Panc1 (cell line): ENCODE data around the gene TMEM130. TPM values are rescaled to one million over a fixed set of nuclear protein-coding genes. Genes with fewer than 3 reads are reported as not detected.

Experiments used
- ATAC-seq: fragments of 200-7000 bp; cut with Tn5 transposase; 2 replicates; pipeline ENCODE4 v1.9.1; 2020; ENCODE audit warnings: mild to moderate bottlenecking, moderate library complexity
- BruUV-seq: library from RNA; stranded (reverse); fragments of 400-500 nt; replicated peaks from 2 replicates; lab custom pipeline; 2021; lab: Mats Ljungman, UMichigan
- CTCF ChIA-PET: fragments of 300-600 bp; sonication (Branson Sonifier 250); formaldehyde crosslinking; loops from one replicate; lab custom pipeline; 2022; ENCODE audit warnings: antibody characterized with exemption; lab: Charles Lee
- POLR2A ChIA-PET: fragments of 300-600 bp; sonication (Branson Sonifier 250); formaldehyde crosslinking; loops from one replicate; lab custom pipeline; 2022; ENCODE audit warnings: antibody characterized with exemption; lab: Charles Lee
- DNase-seq: peaks from one replicate; pipeline ENCODE4 v3.0.0-alpha.2; 2010; ENCODE audit warnings: low read depth, low spot score
- H3K27ac ChIP-seq: 2 replicates; pipeline ENCODE4 v1.5.1; 2011; ENCODE audit warnings: mild to moderate bottlenecking, low read length, inconsistent platforms
- H3K27me3 ChIP-seq: fragments of 200-500 bp; sonication (Bioruptor generic); 2 replicates; pipeline ENCODE4 v1.6.0; 2014; ENCODE audit warnings: low read length, inconsistent platforms; ENCODE audit not compliant: control insufficient read depth, insufficient read depth
- H3K36me3 ChIP-seq: fragments of 200-500 bp; sonication (Bioruptor generic); 2 replicates; pipeline ENCODE4 v1.5.1; 2014; ENCODE audit warnings: inconsistent platforms, mild to moderate bottlenecking, low read length, moderate library complexity; ENCODE audit not compliant: control insufficient read depth, insufficient read depth
- H3K4me1 ChIP-seq: 2 replicates; pipeline ENCODE4 v1.5.1; 2011; ENCODE audit warnings: inconsistent platforms, mild to moderate bottlenecking, low read length, moderate library complexity; ENCODE audit not compliant: control insufficient read depth, insufficient read depth
- H3K4me3 ChIP-seq, 2 experiments: 2 replicates each; pipeline ENCODE4 v1.5.1; 2011 to 2012; ENCODE audit warnings: low read depth in 2 of 2, low read length in 2 of 2, mild to moderate bottlenecking in 2 of 2, inconsistent platforms in 1 of 2, moderate library complexity in 1 of 2
- H3K9me3 ChIP-seq: fragments of 200-500 bp; sonication (Bioruptor generic); 2 replicates; pipeline ENCODE4 v1.5.1; 2014; ENCODE audit warnings: low read depth, mild to moderate bottlenecking, inconsistent platforms, low read length, moderate library complexity; ENCODE audit not compliant: control insufficient read depth, insufficient read depth
- POLR2AphosphoS5 ChIP-seq: IDR thresholded peaks from 2 replicates; pipeline ENCODE4 v1.6.1; 2012; ENCODE audit warnings: mild to moderate bottlenecking, low read depth, low read length, moderate library complexity
- SIN3A ChIP-seq: IDR thresholded peaks from 2 replicates; pipeline ENCODE4 v1.6.1; 2012; ENCODE audit warnings: low read depth, mild to moderate bottlenecking, low read length, moderate library complexity, borderline replicate concordance; ENCODE audit not compliant: insufficient read depth
- TCF7L2 ChIP-seq: IDR thresholded peaks from 2 replicates; pipeline ENCODE4 v1.6.1; 2011; ENCODE audit warnings: mild to moderate bottlenecking, low read depth, low read length, inconsistent platforms
- in situ Hi-C: cut with HindIII; loops from 2 replicates; pipeline ENCODE4 v1.10.0; 2016; ENCODE audit warnings: low sequenced_read_pairs, low pct_unique_long_range_greater_than_20kb
- intact Hi-C: fragments of 100-400 bp; cut with micrococcal nuclease; formaldehyde crosslinking; loops from one replicate; pipeline ENCODE4 v1.10.0; 2022; ENCODE audit not compliant: unreplicated experiment
- total RNA-seq: library from RNA; stranded (reverse); gene quantifications from one replicate; pipeline ENCODE4 v1.2.1, GENCODE V29; 2021; ENCODE audit not compliant: unreplicated experiment
- TF ChIP-seq, protein P1 (sequence below), 2 experiments: IDR thresholded peaks; 2 replicates each; pipeline ENCODE4 v1.6.1; 2011 to 2012; ENCODE audit warnings: low read depth in 2 of 2, control low read depth in 1 of 2, low read length in 1 of 2, mild to moderate bottlenecking in 1 of 2, moderate library complexity in 1 of 2; ENCODE audit not compliant: insufficient read depth in 1 of 2
- TF ChIP-seq, protein P2 (sequence below): fragments of 450-650 bp; IDR thresholded peaks from 2 replicates; pipeline ENCODE4 v1.5.1; 2017; ENCODE audit warnings: mild to moderate bottlenecking

Gene TMEM130
- total RNA-seq, 1 experiment from 2014 or later, result 0.41 TPM

DNA sequence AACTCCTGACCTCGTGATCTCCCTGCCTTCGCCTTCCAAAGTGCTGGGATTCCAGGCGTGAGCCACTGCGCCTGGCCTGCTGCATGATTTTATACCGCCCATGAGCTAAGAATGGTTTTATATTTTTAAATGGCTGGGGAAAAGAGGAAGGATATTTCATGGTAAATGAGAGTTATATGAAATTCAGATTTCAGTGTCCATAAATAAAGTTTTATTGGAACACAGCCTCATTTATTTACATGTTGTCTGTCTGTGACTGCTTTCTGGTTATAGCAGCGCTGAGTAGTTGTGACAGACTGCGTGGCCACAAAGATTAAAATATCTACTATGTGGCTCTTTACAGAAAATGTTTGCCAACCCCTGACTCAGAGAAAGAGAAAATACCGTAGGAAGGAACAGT, 10.7 kb upstream of the TMEM130 start:
- in situ Hi-C loops, result no loop called here
- Histone ChIP-seq H3K27me3 (no peaks in the 10 kb centered on the region), H3K4me1 (0 out of 2 replicates have a peak, but pooled peaks cover 4% of the 10 kb centered on the region), H3K9me3 (no peaks in the 10 kb centered on the region), H3K4me3 (no peak overlapping the region), H3K36me3 (peaks cover 6% of the 10 kb centered on the region; the same call in 1 of the 2 replicates), H3K27ac (no peak overlapping the region)
- DNase-seq (no peak), ATAC-seq (no peak)
- intact Hi-C loops, result no loop called here
- ChIA-PET POLR2A (no interaction called here), CTCF (interaction anchor here (0.6 kb wide), 1 partner anchor 461 kb away, joined by 11 read pairs; no protein-coding TSS in a partner anchor)
- no TSS peak for BruUV-seq
- TF ChIP-seq, protein P1, sequence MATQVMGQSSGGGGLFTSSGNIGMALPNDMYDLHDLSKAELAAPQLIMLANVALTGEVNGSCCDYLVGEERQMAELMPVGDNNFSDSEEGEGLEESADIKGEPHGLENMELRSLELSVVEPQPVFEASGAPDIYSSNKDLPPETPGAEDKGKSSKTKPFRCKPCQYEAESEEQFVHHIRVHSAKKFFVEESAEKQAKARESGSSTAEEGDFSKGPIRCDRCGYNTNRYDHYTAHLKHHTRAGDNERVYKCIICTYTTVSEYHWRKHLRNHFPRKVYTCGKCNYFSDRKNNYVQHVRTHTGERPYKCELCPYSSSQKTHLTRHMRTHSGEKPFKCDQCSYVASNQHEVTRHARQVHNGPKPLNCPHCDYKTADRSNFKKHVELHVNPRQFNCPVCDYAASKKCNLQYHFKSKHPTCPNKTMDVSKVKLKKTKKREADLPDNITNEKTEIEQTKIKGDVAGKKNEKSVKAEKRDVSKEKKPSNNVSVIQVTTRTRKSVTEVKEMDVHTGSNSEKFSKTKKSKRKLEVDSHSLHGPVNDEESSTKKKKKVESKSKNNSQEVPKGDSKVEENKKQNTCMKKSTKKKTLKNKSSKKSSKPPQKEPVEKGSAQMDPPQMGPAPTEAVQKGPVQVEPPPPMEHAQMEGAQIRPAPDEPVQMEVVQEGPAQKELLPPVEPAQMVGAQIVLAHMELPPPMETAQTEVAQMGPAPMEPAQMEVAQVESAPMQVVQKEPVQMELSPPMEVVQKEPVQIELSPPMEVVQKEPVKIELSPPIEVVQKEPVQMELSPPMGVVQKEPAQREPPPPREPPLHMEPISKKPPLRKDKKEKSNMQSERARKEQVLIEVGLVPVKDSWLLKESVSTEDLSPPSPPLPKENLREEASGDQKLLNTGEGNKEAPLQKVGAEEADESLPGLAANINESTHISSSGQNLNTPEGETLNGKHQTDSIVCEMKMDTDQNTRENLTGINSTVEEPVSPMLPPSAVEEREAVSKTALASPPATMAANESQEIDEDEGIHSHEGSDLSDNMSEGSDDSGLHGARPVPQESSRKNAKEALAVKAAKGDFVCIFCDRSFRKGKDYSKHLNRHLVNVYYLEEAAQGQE (IDR thresholded peaks at IDR 0.05; ENCODE audit: insufficient read depth in 1 of 2, low read depth in 2 of 2, low read length in 1 of 2), result no peak
- no peak for TF ChIP-seq TCF7L2
- TF ChIP-seq, protein P2, sequence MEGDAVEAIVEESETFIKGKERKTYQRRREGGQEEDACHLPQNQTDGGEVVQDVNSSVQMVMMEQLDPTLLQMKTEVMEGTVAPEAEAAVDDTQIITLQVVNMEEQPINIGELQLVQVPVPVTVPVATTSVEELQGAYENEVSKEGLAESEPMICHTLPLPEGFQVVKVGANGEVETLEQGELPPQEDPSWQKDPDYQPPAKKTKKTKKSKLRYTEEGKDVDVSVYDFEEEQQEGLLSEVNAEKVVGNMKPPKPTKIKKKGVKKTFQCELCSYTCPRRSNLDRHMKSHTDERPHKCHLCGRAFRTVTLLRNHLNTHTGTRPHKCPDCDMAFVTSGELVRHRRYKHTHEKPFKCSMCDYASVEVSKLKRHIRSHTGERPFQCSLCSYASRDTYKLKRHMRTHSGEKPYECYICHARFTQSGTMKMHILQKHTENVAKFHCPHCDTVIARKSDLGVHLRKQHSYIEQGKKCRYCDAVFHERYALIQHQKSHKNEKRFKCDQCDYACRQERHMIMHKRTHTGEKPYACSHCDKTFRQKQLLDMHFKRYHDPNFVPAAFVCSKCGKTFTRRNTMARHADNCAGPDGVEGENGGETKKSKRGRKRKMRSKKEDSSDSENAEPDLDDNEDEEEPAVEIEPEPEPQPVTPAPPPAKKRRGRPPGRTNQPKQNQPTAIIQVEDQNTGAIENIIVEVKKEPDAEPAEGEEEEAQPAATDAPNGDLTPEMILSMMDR, result no peak
- no peak for TF ChIP-seq SIN3A
- TF ChIP-seq POLR2AphosphoS5, result no peak

DNA sequence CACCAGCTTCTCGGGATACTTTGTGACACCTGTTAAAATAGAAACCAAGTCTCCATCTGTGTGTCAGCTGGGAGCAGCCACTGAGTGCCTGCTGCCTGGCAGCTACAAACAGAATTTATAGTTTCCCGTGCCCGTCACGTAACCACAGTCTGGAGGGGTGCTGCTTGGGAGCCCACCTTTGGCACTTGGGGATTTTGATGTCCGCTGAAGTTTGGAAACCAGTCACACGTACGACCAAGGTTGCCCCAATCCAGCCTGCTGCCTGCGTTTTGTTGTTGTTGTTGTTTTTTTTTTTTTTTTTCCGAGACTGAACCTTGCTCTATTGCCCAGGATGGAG, 10.1 kb upstream of the TMEM130 start:
- no peaks in the 10 kb centered on the region for H3K27me3 ChIP-seq
- peak overlapping the region; percentile 84; the same call in 1 of the 2 replicates for H3K27ac ChIP-seq
- BruUV-seq, result no TSS peak
- no peak for DNase-seq
- CTCF ChIA-PET, result interaction anchor here (0.6 kb wide), 1 partner anchor 461 kb away, joined by 11 read pairs; no protein-coding TSS in a partner anchor
- in situ Hi-C loops (no loop called here), intact Hi-C loops (no loop called here)
- POLR2A ChIA-PET, result no interaction called here
- peak overlapping the region; percentile 89 to 99 for H3K4me3 ChIP-seq
- peaks cover 6% of the 10 kb centered on the region; the same call in 1 of the 2 replicates for H3K36me3 ChIP-seq
- H3K4me1 ChIP-seq, result 0 out of 2 replicates have a peak, but pooled peaks cover 4% of the 10 kb centered on the region
- ATAC-seq, result no peak
- TF ChIP-seq POLR2AphosphoS5, result no peak
- TF ChIP-seq SIN3A, result no peak
- TF ChIP-seq, protein P2, result no peak
- TF ChIP-seq, protein P1 (IDR thresholded peaks at IDR 0.05; ENCODE audit: insufficient read depth in 1 of 2, low read depth in 2 of 2, low read length in 1 of 2), result no peak
- no peak for TF ChIP-seq TCF7L2
- H3K9me3 ChIP-seq, result no peaks in the 10 kb centered on the region
